Heart left ventricle (tissue), 16 donors: Measurements from ENCODE around the gene CEP192. TPM values are rescaled to one million over a fixed set of nuclear protein-coding genes. Genes with fewer than 3 reads are reported as not detected.

ENCODE experiments used
- ATAC-seq, 4 donors: fragments of 200-7000 bp; cut with Tn5 transposase; one replicate each; pipeline ENCODE4 v1.9.1; 2020 to 2022; ENCODE audit warnings: moderate library complexity in 4 of 4, mild to moderate bottlenecking in 3 of 4, moderate number of reproducible peaks in 1 of 4
- DNase-seq, 5 donors: peaks; one replicate each; pipeline ENCODE4 v3.0.0-alpha.2; 2020
- H3K27ac ChIP-seq, 12 donors: fragments of 200-600 bp; sonication (generic) in 4 of 12; one replicate each; pipeline versions ENCODE4 v1.5.0 to v1.8.0; 2016 to 2022; ENCODE audit warnings: mild to moderate bottlenecking in 2 of 12
- H3K27me3 ChIP-seq, 9 donors: fragments of 200-600 bp; sonication (generic) in 2 of 9; one replicate each; pipeline versions ENCODE4 v1.5.1 to v1.8.0; 2016 to 2022; ENCODE audit warnings: mild to moderate bottlenecking in 3 of 9
- H3K36me3 ChIP-seq, 9 donors: fragments of 200-600 bp; sonication (generic) in 2 of 9; one replicate each; pipeline versions ENCODE4 v1.5.0 to v1.8.0; 2018 to 2022; ENCODE audit warnings: mild to moderate bottlenecking in 2 of 9
- H3K4me1 ChIP-seq, 12 donors: fragments of 200-600 bp; sonication (generic) in 4 of 12; one replicate each; pipeline versions ENCODE4 v1.5.0 to v1.8.0; 2016 to 2022; ENCODE audit warnings: mild to moderate bottlenecking in 3 of 12
- H3K4me3 ChIP-seq, 12 donors: fragments of 200-600 bp; sonication (generic) in 4 of 12; one replicate each; pipeline versions ENCODE4 v1.5.0 to v1.8.0; 2017 to 2022; ENCODE audit warnings: mild to moderate bottlenecking in 9 of 12, moderate library complexity in 4 of 12
- H3K9me3 ChIP-seq, 12 donors: fragments of 200-600 bp; sonication (generic) in 4 of 12; one replicate each; pipeline versions ENCODE4 v1.5.0 to v1.8.0; 2016 to 2022; ENCODE audit warnings: mild to moderate bottlenecking in 1 of 12
- POLR2A ChIP-seq, 2 donors: fragments of 450-650 bp; IDR thresholded peaks; one replicate each; pipeline ENCODE4 v1.6.1; 2017; ENCODE audit warnings: antibody characterized with exemption in 2 of 2, mild to moderate bottlenecking in 2 of 2, moderate library complexity in 2 of 2
- WGBS, 4 donors: extraction: QIAGEN DNeasy Blood & Tissue Kit in 2 of 4; methylation state at CpG; one replicate each; pipeline versions ENCODE4 v1.1.5 to v1.1.7; 2013 to 2018; 5-methylcytosine and 5-hydroxymethylcytosine counted together
- intact Hi-C, 10 donors: fragments of 100-400 bp; cut with DNase I; formaldehyde crosslinking; loops; one replicate each; pipeline versions ENCODE4 v1.11.1 to v1.14.2; 2022
- polyA plus RNA-seq, 2 donors: library from polyadenylated mRNA; stranded (reverse); fragments of 200-250 nt; gene quantifications; one replicate each; pipeline ENCODE4 v1.2.3, GENCODE V29; 2013
- total RNA-seq, 9 donors: library from RNA; depleted of rRNA in 2 of 9; stranded (reverse); fragments of >200 nt in 2 of 9; fragmentation: NEBNext Ultra II Directional in 3 of 9; extraction: Animal tissue kit (Norgen Biotek cat#: 25700) in 3 of 9; gene quantifications; one replicate each; pipeline versions ENCODE4 v1.1.0 to v1.2.4, GENCODE V29; 2016 to 2023
- TF ChIP-seq, protein P1 (sequence below), 12 donors: fragments of 200-600 bp; sonication (generic) in 4 of 12; IDR thresholded peaks; one replicate each; pipeline versions ENCODE4 v1.5.0 to v1.8.0; 2018 to 2022; ENCODE audit warnings: antibody characterized with exemption in 12 of 12, mild to moderate bottlenecking in 5 of 12
- donor health status: ischemic (EF 13 %, LVEDD 7.1; RV severe dilation, severe dysfunction).
- donor health status: healthy with polysubstance abuse.
- donor health status: DM: no; HTN: yes; CAD: no.
- donor health status: DM: no; HTN: no; CAD: no.
- donor health status: ischemic (EF 25% LVEDD 6.9; RV normal size, moderate dysfunction).
- donor health status: ischemic (EF 25% LVEDD 5.7; RV mildly dilated, moderate dysfunction).
- donor health status: healthy.
- donor health status: DM: yes; HTN: yes; CAD: no.
- donor health status: ischemic (EF 35%, LVEDD 5.7; RV mildly dilated, moderate dysfunction).
- donor health status: nonischemic (EF 11% LVEDD 7.7; RV severe dilation, severe dysfunction).
- donor health status: DM: yes; HTN: yes; CAD: no.
- donor health status: PGD.
- donor health status: ischemic (EF 29% LVEDD 5.4; RV normal size, mild dysfunction).
- donor health status: nonischemic (EF 23%, LVEDD 6.1; RV moderate dilation, normal function).

Gene CEP192
- total and polyA plus RNA-seq, 11 donors: 5.5 to 36.3 (median 24.1) TPM

DNA sequence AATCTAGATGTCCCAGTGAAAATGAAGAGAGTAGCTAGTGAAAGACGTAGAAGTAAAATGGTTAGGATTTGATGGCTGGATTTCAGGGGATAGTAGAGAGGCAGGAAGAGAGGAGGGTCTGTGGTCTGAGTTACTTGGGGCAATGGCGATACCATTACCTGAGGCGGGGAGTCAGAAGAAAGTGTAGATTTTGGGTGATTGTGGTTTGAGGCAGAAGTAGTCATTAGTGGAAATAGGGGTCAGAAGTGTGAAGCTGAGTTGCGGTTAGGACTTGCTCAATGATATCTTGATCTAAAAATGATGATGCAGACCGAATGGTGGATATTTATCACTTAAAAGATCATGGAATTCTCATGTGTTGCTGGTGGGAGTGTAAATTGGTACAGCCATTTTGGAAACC lies 41.0 kb downstream of the CEP192 start:
- H3K4me3 ChIP-seq: no peak overlapping the region
- H3K4me1 ChIP-seq: peaks cover 0 to 16% (median 1%) of the 10 kb centered on the region in 12 donors
- TF ChIP-seq, protein P1, sequence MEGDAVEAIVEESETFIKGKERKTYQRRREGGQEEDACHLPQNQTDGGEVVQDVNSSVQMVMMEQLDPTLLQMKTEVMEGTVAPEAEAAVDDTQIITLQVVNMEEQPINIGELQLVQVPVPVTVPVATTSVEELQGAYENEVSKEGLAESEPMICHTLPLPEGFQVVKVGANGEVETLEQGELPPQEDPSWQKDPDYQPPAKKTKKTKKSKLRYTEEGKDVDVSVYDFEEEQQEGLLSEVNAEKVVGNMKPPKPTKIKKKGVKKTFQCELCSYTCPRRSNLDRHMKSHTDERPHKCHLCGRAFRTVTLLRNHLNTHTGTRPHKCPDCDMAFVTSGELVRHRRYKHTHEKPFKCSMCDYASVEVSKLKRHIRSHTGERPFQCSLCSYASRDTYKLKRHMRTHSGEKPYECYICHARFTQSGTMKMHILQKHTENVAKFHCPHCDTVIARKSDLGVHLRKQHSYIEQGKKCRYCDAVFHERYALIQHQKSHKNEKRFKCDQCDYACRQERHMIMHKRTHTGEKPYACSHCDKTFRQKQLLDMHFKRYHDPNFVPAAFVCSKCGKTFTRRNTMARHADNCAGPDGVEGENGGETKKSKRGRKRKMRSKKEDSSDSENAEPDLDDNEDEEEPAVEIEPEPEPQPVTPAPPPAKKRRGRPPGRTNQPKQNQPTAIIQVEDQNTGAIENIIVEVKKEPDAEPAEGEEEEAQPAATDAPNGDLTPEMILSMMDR (IDR thresholded peaks at IDR 0.05): no peak
- no peak for TF ChIP-seq POLR2A (IDR thresholded peaks at IDR 0.05)
- intact Hi-C loops: no loop called here
- no peaks in the 10 kb centered on the region for H3K9me3 ChIP-seq
- H3K27me3 ChIP-seq: no peaks in the 10 kb centered on the region
- 79 to 96% (median 94%) methylated on average over 5 of the region's 5 CpGs for WGBS, 4 donors
- H3K27ac ChIP-seq: no peak overlapping the region
- no peak for ATAC-seq
- H3K36me3 ChIP-seq: peaks cover 0 to 85% (median 36%) of the 10 kb centered on the region in 9 donors
- DNase-seq: no peak

DNA sequence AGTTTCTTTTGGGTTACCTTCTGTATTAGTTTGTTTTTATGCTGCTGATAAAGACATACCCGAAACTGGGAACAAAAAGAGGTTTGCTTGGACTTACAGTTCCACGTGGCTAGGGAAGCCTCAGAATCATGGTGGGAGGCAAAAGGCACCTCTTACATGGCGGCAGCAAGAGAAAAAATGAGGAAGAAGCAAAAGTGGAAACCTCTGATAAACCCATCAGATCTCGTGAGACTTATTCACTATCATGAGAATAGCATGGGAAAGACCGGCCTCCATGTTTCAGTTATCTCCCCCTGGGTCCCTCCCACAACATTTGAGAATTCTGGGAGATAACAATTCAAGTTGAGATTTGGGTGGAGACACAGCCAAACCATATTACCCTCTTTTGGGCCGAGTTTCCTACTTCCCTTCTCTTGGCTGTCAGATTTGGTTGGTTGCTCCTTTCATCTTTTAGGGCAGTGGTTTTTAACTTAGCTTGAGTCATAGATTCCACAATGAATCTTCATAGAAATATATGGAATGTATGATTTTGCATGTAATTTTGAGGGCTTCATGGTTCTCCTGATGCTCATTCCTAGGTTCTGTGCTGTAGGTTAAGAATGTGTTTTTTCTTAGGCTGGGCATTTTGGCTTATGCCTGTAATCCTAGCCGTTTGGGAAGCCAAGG lies 44.2 kb downstream of the CEP192 start:
- ATAC-seq (no peak), DNase-seq (no peak)
- H3K4me3 ChIP-seq: no peak overlapping the region
- no peak overlapping the region for H3K27ac ChIP-seq
- peaks cover 0 to 71% (median 36%) of the 10 kb centered on the region in 9 donors for H3K36me3 ChIP-seq
- no peaks in the 10 kb centered on the region for H3K27me3 ChIP-seq
- H3K9me3 ChIP-seq: no peaks in the 10 kb centered on the region
- intact Hi-C loops: no loop called here
- TF ChIP-seq, protein P1 (IDR thresholded peaks at IDR 0.05): no peak
- no peak for TF ChIP-seq POLR2A (IDR thresholded peaks at IDR 0.05)
- 92 to 94% (median 92%) methylated on average over 7 of the region's 7 CpGs for WGBS, 4 donors
- H3K4me1 ChIP-seq: no peaks in the 10 kb centered on the region

DNA sequence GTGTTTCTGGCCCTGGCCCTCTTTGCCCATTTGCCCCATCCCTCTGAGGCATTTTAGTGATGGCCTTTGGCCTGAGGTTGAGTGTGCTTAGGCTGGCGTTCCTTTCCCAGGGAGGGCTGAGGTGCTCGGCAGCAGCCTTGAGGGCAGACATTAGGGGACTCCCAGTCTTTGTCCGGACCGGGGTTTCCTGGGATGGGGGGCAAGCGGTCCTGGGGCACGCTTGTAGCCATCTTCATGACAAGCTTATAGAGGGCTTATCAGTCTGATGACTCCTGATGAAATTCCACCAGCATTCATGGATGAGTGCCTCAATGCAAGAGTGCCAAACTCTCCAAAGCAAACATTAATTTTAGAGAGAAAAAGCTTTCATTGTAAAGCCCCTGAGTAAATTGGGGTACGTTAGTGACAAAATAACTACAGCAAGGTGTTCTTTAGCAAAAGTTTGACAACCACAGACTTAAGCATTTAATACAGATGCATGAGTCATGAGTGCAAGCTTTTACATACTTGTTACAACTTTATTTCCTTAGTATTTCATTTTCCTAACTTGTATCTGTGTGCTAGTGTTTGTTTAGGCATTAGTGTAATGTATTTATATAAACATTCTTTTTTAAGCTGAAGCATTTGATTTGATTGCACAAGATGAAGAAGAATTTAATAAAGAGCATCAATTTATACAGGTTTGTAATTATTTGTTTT lies 45.6 kb downstream of the CEP192 start:
- Histone ChIP-seq H3K9me3 (no peaks in the 10 kb centered on the region), H3K27me3 (no peaks in the 10 kb centered on the region), H3K4me3 (no peak overlapping the region), H3K27ac (no peak overlapping the region), H3K4me1 (no peaks in the 10 kb centered on the region), H3K36me3 (peaks cover 0 to 64% (median 32%) of the 10 kb centered on the region in 9 donors)
- TF ChIP-seq, protein P1 (IDR thresholded peaks at IDR 0.05): no peak
- no peak for TF ChIP-seq POLR2A (IDR thresholded peaks at IDR 0.05)
- WGBS, 4 donors: 40 to 73% (median 68%) methylated on average over 2 to 7 of the region's 7 CpGs
- DNase-seq (no peak), ATAC-seq (peak in 2 of 4 donors; percentile 13 to 34)
- intact Hi-C loops: no loop called here

DNA sequence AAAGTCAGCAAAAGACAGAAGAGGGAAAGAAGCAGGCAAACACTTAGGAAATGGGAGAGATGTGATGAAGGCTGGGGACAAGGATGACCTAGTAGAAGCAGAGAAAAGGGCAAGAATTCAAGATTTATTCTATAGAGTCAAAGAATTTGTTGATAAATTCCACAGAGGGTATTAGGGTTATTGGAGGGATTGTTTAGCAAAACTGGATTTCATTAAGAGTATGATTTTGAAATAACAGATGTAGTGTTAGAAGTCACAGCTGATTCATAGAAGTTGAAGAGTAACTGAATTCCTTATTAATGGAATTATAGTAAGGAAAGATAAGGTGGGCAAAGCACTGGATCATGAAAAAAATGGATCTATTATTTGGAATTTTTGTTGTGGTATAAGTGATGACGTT lies 48.6 kb downstream of the CEP192 start:
- no peak overlapping the region for H3K4me3 ChIP-seq
- DNase-seq (no peak), ATAC-seq (no peak)
- no peaks in the 10 kb centered on the region for H3K4me1 ChIP-seq
- H3K27me3 ChIP-seq: no peaks in the 10 kb centered on the region
- H3K36me3 ChIP-seq: peaks cover 0 to 63% (median 37%) of the 10 kb centered on the region in 9 donors
- 90 to 95% (median 94%) methylated on average over 1 of the region's 1 CpG for WGBS, 4 donors
- TF ChIP-seq, protein P1 (IDR thresholded peaks at IDR 0.05): no peak
- no peak for TF ChIP-seq POLR2A (IDR thresholded peaks at IDR 0.05)
- intact Hi-C loops: no loop called here
- no peak overlapping the region for H3K27ac ChIP-seq
- H3K9me3 ChIP-seq: no peaks in the 10 kb centered on the region
